ENCODE results near the gene TTN.

TTN gene

GRCh38 chr2:178491612-178492011 lies 315.6 kb downstream of the TTN start:
- DNase-seq (ENCODE audit: low spot score), result no peak

- DNase-seq (ENCODE audit: low spot score), result no peak
These were observed 321.9 kb downstream of the TTN start for GRCh38 chr2:178485356-178485755.

GRCh38 chr2:178484245-178485041 lies 322.8 kb downstream of the TTN start:
- no peak for DNase-seq (ENCODE audit: low spot score)

GRCh38 chr2:178482437-178482836 lies 324.8 kb downstream of the TTN start:
- no peak for DNase-seq (ENCODE audit: low spot score)

- DNase-seq (ENCODE audit: low spot score), result peak; percentile 94
These were observed 326.7 kb downstream of the TTN start, which contains the start of gene PLEKHA3 for GRCh38 chr2:178480227-178481181. PLEKHA3 (plus strand) TSS chr2:178480457; CDS start chr2:178480870, 413 bp downstream.

- DNase-seq (ENCODE audit: low spot score), result no peak
These were observed 327.4 kb downstream of the TTN start for GRCh38 chr2:178479758-178480226.

- DNase-seq (ENCODE audit: low spot score), result no peak
These were observed 328.0 kb downstream of the TTN start for GRCh38 chr2:178479275-178479616.

GRCh38 chr2:178478439-178479274 lies 328.6 kb downstream of the TTN start, which contains the start of gene FKBP7:
FKBP7 (minus strand) TSS chr2:178478600; CDS start chr2:178478499, 101 bp downstream.
- peak; percentile 91 for DNase-seq (ENCODE audit: low spot score)

GRCh38 chr2:178478130-178478438 lies 329.1 kb downstream of the TTN start:
- peak; percentile 72 for DNase-seq (ENCODE audit: low spot score)

- no peak for DNase-seq (ENCODE audit: low spot score)
These were observed 329.6 kb downstream of the TTN start for GRCh38 chr2:178477443-178478129.

GRCh38 chr2:178476477-178476876 lies 330.7 kb downstream of the TTN start:
- no peak for DNase-seq (ENCODE audit: low spot score)
